Right atrium auricular region (tissue), 2 donors: ENCODE data around the gene TFPI. TPM values are rescaled to one million over a fixed set of nuclear protein-coding genes. Genes with fewer than 3 reads are reported as not detected.

Source experiments
- DNase-seq: peaks from one replicate; pipeline ENCODE4 v3.0.0-alpha.2; 2019; ENCODE audit warnings: low spot score
- H3K27ac ChIP-seq, 2 donors: fragments of 200-600 bp; sonication (generic); 1 replicate in 1 of 2; 2 replicates in 1 of 2; pipeline ENCODE4 v1.5.1; 2016 to 2019
- H3K27me3 ChIP-seq, 2 donors: fragments of 200-600 bp; sonication (generic); one replicate each; pipeline versions ENCODE4 v1.5.1 to v1.6.0; 2017 to 2019
- H3K36me3 ChIP-seq: fragments of 200-600 bp; sonication (generic); one replicate; pipeline ENCODE4 v1.5.1; 2016
- H3K4me1 ChIP-seq, 2 donors: fragments of 200-600 bp; sonication (generic); one replicate each; pipeline versions ENCODE4 v1.5.1 to v1.6.0; 2017 to 2019
- H3K4me3 ChIP-seq, 2 donors: fragments of 200-600 bp; sonication (generic); 1 replicate in 1 of 2; 2 replicates in 1 of 2; pipeline ENCODE4 v1.5.1; 2017 to 2019; ENCODE audit warnings: mild to moderate bottlenecking in 1 of 2, moderate library complexity in 1 of 2
- H3K9me3 ChIP-seq, 2 donors: fragments of 200-600 bp; sonication (generic); one replicate each; pipeline ENCODE4 v1.5.1; 2019
- total RNA-seq, 2 donors: library from RNA; depleted of rRNA; stranded (reverse); fragments of >200 nt; gene quantifications; one replicate each; pipeline ENCODE4 v1.1.0, GENCODE V29; 2016
- TF ChIP-seq, protein P1 (sequence below), 2 donors: fragments of 200-600 bp; sonication (generic); IDR thresholded peaks; one replicate each; pipeline ENCODE4 v1.5.1; 2019; ENCODE audit warnings: antibody characterized with exemption in 2 of 2

Gene TFPI
- total RNA-seq, 2 donors from 2014 or later: 43.6 to 58.2 TPM

DNA sequence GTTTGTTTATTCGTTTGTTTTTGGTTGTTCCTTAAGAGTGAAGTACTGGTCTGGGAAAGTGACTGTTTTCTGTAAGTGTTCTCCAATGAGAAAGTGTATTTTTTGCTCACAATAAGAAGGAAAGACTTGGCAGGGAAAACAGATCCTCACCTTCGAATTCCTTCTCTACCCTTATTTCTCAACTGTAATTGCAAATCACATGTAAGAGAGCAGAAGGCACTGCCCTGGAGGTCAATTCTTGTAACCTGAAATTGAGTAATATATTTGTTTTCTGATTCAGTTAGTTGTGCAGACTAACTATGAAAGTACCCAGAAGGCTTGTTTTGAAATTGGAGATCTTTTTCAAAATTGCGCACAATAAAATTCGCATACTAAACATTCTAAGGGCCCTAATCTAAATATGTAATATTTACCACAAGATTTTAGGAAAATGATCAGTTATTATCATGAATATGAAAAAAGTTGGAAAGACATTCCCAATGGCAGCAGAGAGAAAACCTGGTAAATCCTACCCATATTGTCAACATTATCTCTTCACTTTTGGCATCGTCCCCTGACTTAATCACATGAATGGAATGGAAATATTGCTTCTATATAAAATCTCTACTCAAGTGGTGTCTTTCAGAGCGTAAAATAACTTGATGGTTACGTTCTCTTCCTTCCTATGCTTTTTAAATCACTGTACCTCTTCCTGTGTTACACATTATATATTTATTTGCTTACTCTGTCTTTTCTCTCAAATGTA, 24.1 kb downstream of the TFPI start:
- TF ChIP-seq, protein P1, sequence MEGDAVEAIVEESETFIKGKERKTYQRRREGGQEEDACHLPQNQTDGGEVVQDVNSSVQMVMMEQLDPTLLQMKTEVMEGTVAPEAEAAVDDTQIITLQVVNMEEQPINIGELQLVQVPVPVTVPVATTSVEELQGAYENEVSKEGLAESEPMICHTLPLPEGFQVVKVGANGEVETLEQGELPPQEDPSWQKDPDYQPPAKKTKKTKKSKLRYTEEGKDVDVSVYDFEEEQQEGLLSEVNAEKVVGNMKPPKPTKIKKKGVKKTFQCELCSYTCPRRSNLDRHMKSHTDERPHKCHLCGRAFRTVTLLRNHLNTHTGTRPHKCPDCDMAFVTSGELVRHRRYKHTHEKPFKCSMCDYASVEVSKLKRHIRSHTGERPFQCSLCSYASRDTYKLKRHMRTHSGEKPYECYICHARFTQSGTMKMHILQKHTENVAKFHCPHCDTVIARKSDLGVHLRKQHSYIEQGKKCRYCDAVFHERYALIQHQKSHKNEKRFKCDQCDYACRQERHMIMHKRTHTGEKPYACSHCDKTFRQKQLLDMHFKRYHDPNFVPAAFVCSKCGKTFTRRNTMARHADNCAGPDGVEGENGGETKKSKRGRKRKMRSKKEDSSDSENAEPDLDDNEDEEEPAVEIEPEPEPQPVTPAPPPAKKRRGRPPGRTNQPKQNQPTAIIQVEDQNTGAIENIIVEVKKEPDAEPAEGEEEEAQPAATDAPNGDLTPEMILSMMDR (IDR thresholded peaks at IDR 0.05): no peak
- DNase-seq: no peak
- Histone ChIP-seq H3K4me1 (peaks cover 0 to 8% of the 10 kb centered on the region in 2 donors), H3K27ac (no peak overlapping the region), H3K36me3 (no peaks in the 10 kb centered on the region), H3K27me3 (no peaks in the 10 kb centered on the region), H3K4me3 (no peak overlapping the region), H3K9me3 (peaks cover 0 to 3% of the 10 kb centered on the region in 2 donors)

DNA sequence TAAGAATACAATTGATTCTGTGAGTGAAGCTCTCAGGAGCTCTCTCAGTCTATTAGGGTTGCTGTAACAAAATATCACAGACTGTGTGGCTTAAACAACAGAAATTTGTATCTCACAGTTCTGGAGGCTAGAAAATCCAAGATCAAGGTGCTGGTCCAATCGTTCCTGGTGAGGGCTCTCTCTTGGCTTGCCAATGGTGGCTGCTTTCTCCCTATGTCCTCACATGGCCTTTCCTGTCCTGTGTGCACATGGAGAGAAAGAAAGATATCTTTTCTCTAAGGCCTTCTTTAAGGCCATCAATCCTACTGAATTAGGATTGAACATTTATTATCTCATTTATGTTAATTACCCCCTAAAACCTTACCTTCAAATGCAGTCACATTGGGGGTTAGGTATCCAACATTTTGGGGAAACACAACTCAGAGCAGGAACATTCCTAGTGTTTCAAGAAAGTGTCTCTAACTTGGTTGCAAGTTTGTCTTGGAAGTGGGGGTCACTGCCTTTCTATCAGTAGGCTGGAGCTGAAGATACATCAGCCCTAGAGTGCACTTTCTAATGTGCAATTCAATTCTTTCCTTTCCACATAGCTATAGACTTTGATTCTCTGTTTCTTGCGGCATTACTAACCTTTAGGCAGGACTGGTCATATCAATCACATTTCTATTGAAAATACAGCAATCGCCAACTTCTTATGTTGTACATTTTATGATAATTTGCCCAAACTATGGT, 24.8 kb downstream of the TFPI start:
- no peak overlapping the region for H3K4me3 ChIP-seq
- TF ChIP-seq, protein P1 (IDR thresholded peaks at IDR 0.05): no peak
- no peak overlapping the region for H3K27ac ChIP-seq
- H3K36me3 ChIP-seq: no peaks in the 10 kb centered on the region
- H3K9me3 ChIP-seq: peaks cover 0 to 3% of the 10 kb centered on the region in 2 donors
- H3K4me1 ChIP-seq: peaks cover 0 to 8% of the 10 kb centered on the region in 2 donors
- H3K27me3 ChIP-seq: no peaks in the 10 kb centered on the region
- no peak for DNase-seq

DNA sequence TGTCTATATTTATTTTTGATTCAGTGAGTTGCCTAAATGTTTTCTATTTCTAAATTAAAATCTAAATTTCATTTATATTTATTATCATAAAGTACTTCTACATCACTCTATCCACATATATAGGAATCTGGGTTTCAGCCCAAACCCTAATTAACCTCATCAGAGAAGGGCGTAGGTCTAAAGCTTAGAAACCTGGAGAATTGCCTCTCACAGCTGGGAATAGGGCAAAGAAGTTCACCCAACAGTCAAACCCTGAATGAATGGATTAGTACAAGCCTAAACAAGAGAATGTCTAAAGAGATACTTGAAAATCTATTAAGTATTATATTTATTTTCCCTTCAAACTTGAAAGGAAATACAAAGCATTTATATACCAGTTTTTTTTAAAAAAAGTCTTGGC, 26.2 kb downstream of the TFPI start:
- Histone ChIP-seq H3K27me3 (no peaks in the 10 kb centered on the region), H3K36me3 (no peaks in the 10 kb centered on the region), H3K9me3 (no peaks in the 10 kb centered on the region), H3K27ac (no peak overlapping the region), H3K4me1 (peaks cover 0 to 8% of the 10 kb centered on the region in 2 donors), H3K4me3 (no peak overlapping the region)
- no peak for DNase-seq
- TF ChIP-seq, protein P1 (IDR thresholded peaks at IDR 0.05): no peak

DNA sequence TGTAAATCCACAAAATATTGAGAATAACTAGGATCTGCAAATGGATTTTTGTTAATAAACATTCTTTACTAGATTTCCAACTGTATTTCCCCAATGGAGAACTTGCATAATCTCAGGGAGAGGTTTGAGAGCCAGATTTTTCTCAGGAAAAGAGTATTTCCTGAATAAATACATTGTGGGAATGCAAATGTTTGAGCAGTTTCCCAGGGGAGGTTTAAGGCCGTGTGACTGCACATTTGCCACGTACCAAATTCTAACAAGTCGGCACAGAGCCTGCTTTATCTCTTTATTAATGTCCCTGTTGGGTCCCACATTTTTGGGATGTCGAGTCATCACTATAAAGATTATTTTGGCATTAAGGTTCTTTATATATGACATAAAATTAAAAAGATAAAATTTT, 27.0 kb downstream of the TFPI start:
- Histone ChIP-seq H3K27ac (no peak overlapping the region), H3K9me3 (no peaks in the 10 kb centered on the region), H3K36me3 (peaks cover under 1% of the 10 kb centered on the region), H3K4me1 (peaks cover 0 to 8% of the 10 kb centered on the region in 2 donors), H3K4me3 (no peak overlapping the region), H3K27me3 (no peaks in the 10 kb centered on the region)
- TF ChIP-seq, protein P1 (IDR thresholded peaks at IDR 0.05): no peak
- DNase-seq: no peak

DNA sequence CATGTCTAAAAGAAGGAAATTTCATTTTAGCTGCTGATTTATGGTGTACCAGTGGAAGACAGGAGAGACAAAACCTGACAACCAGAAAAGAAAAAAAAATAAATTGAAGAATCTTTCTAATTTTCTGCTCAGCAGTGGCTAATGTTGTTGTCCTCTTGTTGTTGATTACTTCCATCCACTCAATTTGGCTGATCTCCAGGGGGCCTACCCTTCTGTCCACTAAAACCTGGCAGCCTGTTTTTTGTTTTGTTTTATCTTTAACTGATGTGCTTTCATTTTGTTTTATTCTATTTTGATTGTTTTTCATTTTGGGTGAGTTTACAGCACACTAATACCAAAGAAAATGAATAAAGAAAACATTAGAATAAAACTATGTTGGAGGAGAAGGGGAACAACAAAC, 27.4 kb downstream of the TFPI start:
- no peak for DNase-seq
- H3K9me3 ChIP-seq: no peaks in the 10 kb centered on the region
- no peaks in the 10 kb centered on the region for H3K27me3 ChIP-seq
- H3K4me3 ChIP-seq: no peak overlapping the region
- no peak overlapping the region for H3K27ac ChIP-seq
- TF ChIP-seq, protein P1 (IDR thresholded peaks at IDR 0.05): no peak
- peaks cover 5% of the 10 kb centered on the region for H3K36me3 ChIP-seq
- peaks cover 0 to 8% of the 10 kb centered on the region in 2 donors for H3K4me1 ChIP-seq
